ENCODE results near the gene PHTF2.

DNA sequence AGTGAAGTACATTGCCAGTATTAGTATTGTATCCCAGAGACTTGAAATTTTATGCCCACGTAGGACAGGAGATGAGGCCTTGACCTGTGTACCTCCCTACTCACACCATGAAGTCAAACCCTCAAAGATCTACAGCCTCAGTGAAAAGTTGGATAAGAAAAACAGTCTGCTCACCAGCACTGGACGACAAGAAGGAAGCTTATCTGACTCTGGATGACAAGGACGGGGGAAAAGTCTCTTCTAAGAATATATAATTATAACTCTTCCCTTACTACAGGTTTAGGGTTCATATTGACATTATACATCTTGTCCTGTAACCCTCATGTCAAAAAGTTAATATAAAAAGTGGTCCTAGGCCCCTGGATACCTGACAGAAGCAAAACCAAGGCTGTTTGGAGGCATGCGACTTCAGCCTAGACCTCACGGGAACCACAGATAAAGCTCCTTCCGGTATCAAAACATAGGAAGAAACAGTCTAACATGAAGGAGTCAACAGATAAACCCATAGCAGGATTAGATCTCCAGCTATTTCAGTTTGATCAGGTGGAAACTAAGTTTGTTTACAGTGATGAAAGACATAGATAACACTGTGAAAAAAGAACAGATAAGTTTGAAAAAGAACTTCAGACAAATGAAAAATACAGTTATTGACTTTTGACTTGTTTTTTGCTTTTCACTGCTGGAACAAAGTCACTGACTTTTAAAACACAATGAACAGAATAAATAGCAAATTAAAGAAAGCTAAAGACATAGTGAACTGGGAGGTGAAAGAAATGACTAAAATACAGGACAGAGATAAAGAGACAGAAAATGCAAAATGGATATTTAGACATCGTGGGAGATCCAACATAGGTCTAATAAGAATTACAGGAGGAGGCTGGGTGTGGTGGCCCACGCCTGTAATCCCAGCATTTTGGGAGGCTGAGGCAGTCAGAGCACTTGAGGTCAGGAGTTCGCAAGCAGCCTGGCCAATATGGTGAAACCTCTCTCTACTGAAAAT is 145.9 kb downstream of the PHTF2 start:
- TF ChIP-seq, protein P1, sequence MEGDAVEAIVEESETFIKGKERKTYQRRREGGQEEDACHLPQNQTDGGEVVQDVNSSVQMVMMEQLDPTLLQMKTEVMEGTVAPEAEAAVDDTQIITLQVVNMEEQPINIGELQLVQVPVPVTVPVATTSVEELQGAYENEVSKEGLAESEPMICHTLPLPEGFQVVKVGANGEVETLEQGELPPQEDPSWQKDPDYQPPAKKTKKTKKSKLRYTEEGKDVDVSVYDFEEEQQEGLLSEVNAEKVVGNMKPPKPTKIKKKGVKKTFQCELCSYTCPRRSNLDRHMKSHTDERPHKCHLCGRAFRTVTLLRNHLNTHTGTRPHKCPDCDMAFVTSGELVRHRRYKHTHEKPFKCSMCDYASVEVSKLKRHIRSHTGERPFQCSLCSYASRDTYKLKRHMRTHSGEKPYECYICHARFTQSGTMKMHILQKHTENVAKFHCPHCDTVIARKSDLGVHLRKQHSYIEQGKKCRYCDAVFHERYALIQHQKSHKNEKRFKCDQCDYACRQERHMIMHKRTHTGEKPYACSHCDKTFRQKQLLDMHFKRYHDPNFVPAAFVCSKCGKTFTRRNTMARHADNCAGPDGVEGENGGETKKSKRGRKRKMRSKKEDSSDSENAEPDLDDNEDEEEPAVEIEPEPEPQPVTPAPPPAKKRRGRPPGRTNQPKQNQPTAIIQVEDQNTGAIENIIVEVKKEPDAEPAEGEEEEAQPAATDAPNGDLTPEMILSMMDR (IDR thresholded peaks at IDR 0.05), result no peak
- TF ChIP-seq POLR2A (IDR thresholded peaks at IDR 0.05), result no peak
